IPS DF 6.9 (cell line): ENCODE data around the gene FBN3.

Source experiments
- DNase-seq: peaks from one replicate; pipeline ENCODE4 v3.0.0-alpha.2; 2013; ENCODE audit warnings: low read depth, low spot score
- H3K27ac ChIP-seq: one replicate; pipeline ENCODE4 v1.5.1; 2013; ENCODE audit warnings: low read length, control low read depth
- H3K27me3 ChIP-seq: 2 replicates; pipeline ENCODE4 v1.6.1; 2013; ENCODE audit warnings: mild to moderate bottlenecking, low read length; ENCODE audit not compliant: control insufficient read depth, insufficient read depth
- H3K36me3 ChIP-seq: 2 replicates; pipeline ENCODE4 v1.6.1; 2013; ENCODE audit warnings: low read length; ENCODE audit not compliant: control insufficient read depth, insufficient read depth
- H3K4me1 ChIP-seq: 2 replicates; pipeline ENCODE4 v1.6.1; 2013; ENCODE audit warnings: low read length; ENCODE audit not compliant: control insufficient read depth, insufficient read depth
- H3K4me3 ChIP-seq: 2 replicates; pipeline ENCODE4 v1.5.1; 2013; ENCODE audit warnings: mild to moderate bottlenecking, low read length
- H3K9me3 ChIP-seq: 2 replicates; pipeline ENCODE4 v1.6.1; 2013; ENCODE audit warnings: low read length, inconsistent platforms; ENCODE audit not compliant: control insufficient read depth, insufficient read depth
- WGBS: extraction: QIAGEN DNeasy Blood & Tissue Kit; methylation state at CpG from one replicate; pipeline ENCODE4 v1.1.7; 2013; ENCODE audit warnings: mixed read lengths, missing lambda C conversion rate; ENCODE audit not compliant: insufficient read length, insufficient coverage; 5-methylcytosine and 5-hydroxymethylcytosine counted together

The FBN3 gene

GRCh38 chr19:8137425-8137824, 12.0 kb downstream of the FBN3 start:
- no peak overlapping the region for H3K27ac ChIP-seq
- WGBS, result no CpG with 5 or more reads among the region's 1 CpG
- no peaks in the 10 kb centered on the region for H3K4me1 ChIP-seq
- H3K9me3 ChIP-seq, result no peaks in the 10 kb centered on the region
- no peaks in the 10 kb centered on the region for H3K27me3 ChIP-seq
- peaks cover 17% of the 10 kb centered on the region for H3K36me3 ChIP-seq
- no peak for DNase-seq
- H3K4me3 ChIP-seq, result no peak overlapping the region

- no peaks in the 10 kb centered on the region for H3K4me1 ChIP-seq
- no CpG with 5 or more reads among the region's 32 CpGs for WGBS
- H3K9me3 ChIP-seq, result no peaks in the 10 kb centered on the region
- no peak for DNase-seq
- peaks cover 15% of the 10 kb centered on the region for H3K36me3 ChIP-seq
- no peak overlapping the region for H3K27ac ChIP-seq
- H3K27me3 ChIP-seq, result no peaks in the 10 kb centered on the region
- H3K4me3 ChIP-seq, result no peak overlapping the region; the same call in 1 of the 2 replicates
These were observed 13.3 kb downstream of the FBN3 start for GRCh38 chr19:8135946-8136618.

GRCh38 chr19:8132858-8133458, 16.4 kb downstream of the FBN3 start:
- WGBS, result no CpG with 5 or more reads among the region's 20 CpGs
- DNase-seq, result no peak

GRCh38 chr19:8131517-8131916, 17.9 kb downstream of the FBN3 start:
- no peaks in the 10 kb centered on the region for H3K4me1 ChIP-seq
- WGBS, result no CpG with 5 or more reads among the region's 26 CpGs

More at GRCh38 chr19:8132858-8133458, 16.4 kb downstream of the FBN3 start:
- H3K27ac ChIP-seq, result no peak overlapping the region
- no peaks in the 10 kb centered on the region for H3K27me3 ChIP-seq
- no peaks in the 10 kb centered on the region for H3K9me3 ChIP-seq
- H3K36me3 ChIP-seq, result peaks cover 16% of the 10 kb centered on the region
- H3K4me3 ChIP-seq, result no peak overlapping the region
- no peaks in the 10 kb centered on the region for H3K4me1 ChIP-seq

GRCh38 chr19:8129061-8129618, 20.3 kb downstream of the FBN3 start:
- Histone ChIP-seq H3K27ac (no peak overlapping the region), H3K27me3 (no peaks in the 10 kb centered on the region), H3K36me3 (peaks cover 18% of the 10 kb centered on the region), H3K9me3 (no peaks in the 10 kb centered on the region), H3K4me1 (no peaks in the 10 kb centered on the region), H3K4me3 (no peak overlapping the region)
- no CpG with 5 or more reads among the region's 20 CpGs for WGBS
- no peak for DNase-seq

More at GRCh38 chr19:8131517-8131916, 17.9 kb downstream of the FBN3 start:
- H3K4me3 ChIP-seq, result no peak overlapping the region
- no peak overlapping the region for H3K27ac ChIP-seq
- peaks cover 17% of the 10 kb centered on the region for H3K36me3 ChIP-seq
- DNase-seq, result no peak
- no peaks in the 10 kb centered on the region for H3K27me3 ChIP-seq
- H3K9me3 ChIP-seq, result no peaks in the 10 kb centered on the region

GRCh38 chr19:8128551-8128950, 20.8 kb downstream of the FBN3 start:
- H3K27me3 ChIP-seq, result no peaks in the 10 kb centered on the region

GRCh38 chr19:8127311-8127710, 22.1 kb downstream of the FBN3 start:
- Histone ChIP-seq H3K4me3 (no peak overlapping the region), H3K9me3 (no peaks in the 10 kb centered on the region), H3K36me3 (peaks cover 25% of the 10 kb centered on the region), H3K27me3 (no peaks in the 10 kb centered on the region), H3K27ac (no peak overlapping the region), H3K4me1 (no peaks in the 10 kb centered on the region; the same call in 1 of the 2 replicates)
- no peak for DNase-seq
- WGBS, result no CpG with 5 or more reads among the region's 8 CpGs

More at GRCh38 chr19:8128551-8128950, 20.8 kb downstream of the FBN3 start:
- DNase-seq, result no peak
- Histone ChIP-seq H3K36me3 (peaks cover 22% of the 10 kb centered on the region), H3K9me3 (no peaks in the 10 kb centered on the region), H3K27ac (no peak overlapping the region), H3K4me1 (no peaks in the 10 kb centered on the region; the same call in 1 of the 2 replicates), H3K4me3 (no peak overlapping the region)
- no CpG with 5 or more reads among the region's 8 CpGs for WGBS

GRCh38 chr19:8126511-8126910, 22.9 kb downstream of the FBN3 start:
- H3K27ac ChIP-seq, result no peak overlapping the region
- H3K4me3 ChIP-seq, result no peak overlapping the region
- DNase-seq, result no peak
- H3K27me3 ChIP-seq, result no peaks in the 10 kb centered on the region
- H3K4me1 ChIP-seq, result no peaks in the 10 kb centered on the region; the same call in 1 of the 2 replicates
- H3K36me3 ChIP-seq, result peaks cover 25% of the 10 kb centered on the region
- no CpG with 5 or more reads among the region's 18 CpGs for WGBS
- no peaks in the 10 kb centered on the region for H3K9me3 ChIP-seq

- WGBS, result no CpG with 5 or more reads among the region's 15 CpGs
- Histone ChIP-seq H3K4me3 (no peak overlapping the region), H3K27me3 (no peaks in the 10 kb centered on the region)
These were observed 23.4 kb downstream of the FBN3 start for GRCh38 chr19:8126008-8126407.

GRCh38 chr19:8123683-8124082, 25.7 kb downstream of the FBN3 start:
- H3K4me3 ChIP-seq, result no peak overlapping the region
- H3K27ac ChIP-seq, result no peak overlapping the region
- H3K4me1 ChIP-seq, result no peaks in the 10 kb centered on the region; the same call in 1 of the 2 replicates
- no CpG with 5 or more reads among the region's 22 CpGs for WGBS
- H3K36me3 ChIP-seq, result peaks cover 19% of the 10 kb centered on the region
- H3K9me3 ChIP-seq, result no peaks in the 10 kb centered on the region
- H3K27me3 ChIP-seq, result no peaks in the 10 kb centered on the region
- no peak for DNase-seq

More at GRCh38 chr19:8126008-8126407, 23.4 kb downstream of the FBN3 start:
- Histone ChIP-seq H3K9me3 (no peaks in the 10 kb centered on the region), H3K36me3 (peaks cover 25% of the 10 kb centered on the region), H3K27ac (no peak overlapping the region), H3K4me1 (no peaks in the 10 kb centered on the region; the same call in 1 of the 2 replicates)
- DNase-seq, result no peak
